ENCODE results near the gene ABHD14A. TPM values are rescaled to one million over a fixed set of nuclear protein-coding genes. Genes with fewer than 3 reads are reported as not detected.

Gene ABHD14A
- total and polyA plus RNA-seq, 7 donors = 11.2 to 40.6 (median 22.9) TPM

- Histone ChIP-seq H3K27me3 (ENCODE audit: insufficient read depth in 3 of 3, low read length in 2 of 3) (no peaks in the 10 kb centered on the region), H3K36me3 (ENCODE audit: insufficient read depth in 1 of 2, low read depth in 1 of 2) (peaks cover 0 to 56% of the 10 kb centered on the region in 2 donors), H3K4me1 (peaks cover 26% of the 10 kb centered on the region), H3K4me3 (no peak overlapping the region), H3K27ac (no peak overlapping the region), H3K9me3 (no peaks in the 10 kb centered on the region)
- TF ChIP-seq CTCF (IDR thresholded peaks at IDR 0.05) = no peak
- intact Hi-C loops (cut with DNase I) = loop anchor here in 1 of 2 donors (5.0 kb wide), 1 partner anchor 108 kb away; no protein-coding TSS in a partner anchor
- no peak for ATAC-seq
- DNase-seq = no peak
- WGBS, 3 donors = 82 to 89% (median 86%) methylated on average over 11 of the region's 11 CpGs
Observed at GRCh38 chr3:51944451-51945021, 30.3 kb upstream of the ABHD14A start.

GRCh38 chr3:51945031-51945840, 29.6 kb upstream of the ABHD14A start:
- Histone ChIP-seq H3K36me3 (ENCODE audit: insufficient read depth in 1 of 2, low read depth in 1 of 2) (peaks cover 0 to 52% of the 10 kb centered on the region in 2 donors), H3K4me3 (no peak overlapping the region), H3K27ac (no peak overlapping the region), H3K4me1 (peaks cover 19% of the 10 kb centered on the region), H3K27me3 (ENCODE audit: insufficient read depth in 3 of 3, low read length in 2 of 3) (no peaks in the 10 kb centered on the region), H3K9me3 (no peaks in the 10 kb centered on the region)
- 81 to 91% (median 89%) methylated on average over 18 of the region's 18 CpGs for WGBS, 3 donors
- intact Hi-C loops (cut with DNase I) = no loop called here
- TF ChIP-seq CTCF (IDR thresholded peaks at IDR 0.05) = no peak
- DNase-seq (no peak), ATAC-seq (no peak)

- Histone ChIP-seq H3K4me1 (peaks cover 11% of the 10 kb centered on the region), H3K27ac (no peak overlapping the region), H3K36me3 (ENCODE audit: insufficient read depth in 1 of 2, low read depth in 1 of 2) (peaks cover 0 to 53% of the 10 kb centered on the region in 2 donors), H3K4me3 (no peak overlapping the region), H3K9me3 (no peaks in the 10 kb centered on the region), H3K27me3 (ENCODE audit: insufficient read depth in 3 of 3, low read length in 2 of 3) (no peaks in the 10 kb centered on the region)
- intact Hi-C loops (cut with DNase I) = no loop called here
- TF ChIP-seq CTCF (IDR thresholded peaks at IDR 0.05) = no peak
- ATAC-seq (no peak), DNase-seq (no peak)
- WGBS, 3 donors = 89 to 92% (median 90%) methylated on average over 14 of the region's 14 CpGs
Observed at GRCh38 chr3:51945926-51946705, 28.7 kb upstream of the ABHD14A start.

- Histone ChIP-seq H3K4me3 (no peak overlapping the region), H3K9me3 (no peaks in the 10 kb centered on the region), H3K4me1 (peaks cover 9% of the 10 kb centered on the region), H3K27me3 (ENCODE audit: insufficient read depth in 3 of 3, low read length in 2 of 3) (no peaks in the 10 kb centered on the region), H3K27ac (no peak overlapping the region), H3K36me3 (ENCODE audit: insufficient read depth in 1 of 2, low read depth in 1 of 2) (peaks cover 0 to 56% of the 10 kb centered on the region in 2 donors)
- WGBS, 3 donors = 66 to 78% (median 72%) methylated on average over 3 to 4 of the region's 4 CpGs
- DNase-seq = no peak
- ATAC-seq = no peak
- no peak for TF ChIP-seq CTCF (IDR thresholded peaks at IDR 0.05)
- intact Hi-C loops (cut with DNase I) = no loop called here
Observed at GRCh38 chr3:51946796-51947195, 28.1 kb upstream of the ABHD14A start.

All from psoas muscle (tissue), 8 donors.